ENCODE data around the gene MINDY1. TPM values are rescaled to one million over a fixed set of nuclear protein-coding genes. Genes with fewer than 3 reads are reported as not detected.
A peak's percentile ranks its signal among the peaks of the same experiment; 100 is the strongest.

MINDY1 gene
- total RNA-seq: 10 to 100 TPM; 40.4 to 43.1 TPM

- peaks cover 10% of the 10 kb centered on the region for H3K4me1 ChIP-seq
- intact Hi-C loops (cut with DNase I): loop anchor here (5.0 kb wide), 1 partner anchor 51 kb away; the partner anchor contains the start of gene CDC42SE1
Observed at GRCh38 chr1:151006327-151007052, at the start of gene MINDY1. Gene MINDY1 (minus strand): TSS chr1:151006902. CDS start chr1:151002617, 4,285 bp downstream.

GRCh38 chr1:151056149-151056548 lies 49.4 kb upstream of the MINDY1 start:
- Histone ChIP-seq H3K27me3 (no peaks in the 10 kb centered on the region), H3K36me3 (peaks cover 34% of the 10 kb centered on the region), H3K4me1 (peaks cover 7% of the 10 kb centered on the region), H3K4me3 (peak overlapping the region; percentile 1), H3K9ac (ENCODE audit: low read depth in 2 of 2, low read length in 2 of 2) (peak overlapping the region; percentile 5 to 58), H3K27ac (peak overlapping the region; percentile 91), H3K9me3 (no peaks in the 10 kb centered on the region)
- TF ChIP-seq CTCF (IDR thresholded peaks at IDR 0.05): no peak
- intact Hi-C loops (cut with DNase I): loop anchor here (5.0 kb wide), 1 partner anchor 49 kb away; the partner anchor contains the start of genes MINDY1 and PRUNE1
- peak; percentile 32 for DNase-seq

More at GRCh38 chr1:151006327-151007052, at the start of gene MINDY1:
- Histone ChIP-seq H3K27ac (peak within 1 kb of the TSS; percentile 91), H3K9ac (ENCODE audit: low read depth in 2 of 2, low read length in 2 of 2) (peak within 1 kb of the TSS; percentile 82 to 92), H3K9me3 (no peaks in the 10 kb centered on the region), H3K27me3 (no peaks in the 10 kb centered on the region), H3K36me3 (no peaks in the 10 kb centered on the region), H3K4me3 (peak within 1 kb of the TSS; percentile 56)
- peak; percentile 89 for DNase-seq
- peak; percentile 34 for TF ChIP-seq CTCF (IDR thresholded peaks at IDR 0.05)

GRCh38 chr1:151055581-151055980 lies 48.9 kb upstream of the MINDY1 start:
- Histone ChIP-seq H3K27me3 (no peaks in the 10 kb centered on the region), H3K27ac (peak overlapping the region; percentile 91), H3K9me3 (no peaks in the 10 kb centered on the region), H3K36me3 (peaks cover 34% of the 10 kb centered on the region), H3K4me1 (peaks cover 7% of the 10 kb centered on the region), H3K9ac (ENCODE audit: low read depth in 2 of 2, low read length in 2 of 2) (peak overlapping the region; percentile 41 to 58), H3K4me3 (no peak overlapping the region)
- intact Hi-C loops (cut with DNase I): loop anchor here (5.0 kb wide), 1 partner anchor 48 kb away; the partner anchor contains the start of genes MINDY1 and PRUNE1
- no peak for TF ChIP-seq CTCF (IDR thresholded peaks at IDR 0.05)
- no peak for DNase-seq

- no peak for TF ChIP-seq CTCF (IDR thresholded peaks at IDR 0.05)
- intact Hi-C loops (cut with DNase I): loop anchor here (5.0 kb wide), 1 partner anchor 48 kb away; the partner anchor contains the start of genes MINDY1 and PRUNE1
- DNase-seq: no peak
- H3K36me3 ChIP-seq: peaks cover 34% of the 10 kb centered on the region
- peak overlapping the region; percentile 91 for H3K27ac ChIP-seq
- no peaks in the 10 kb centered on the region for H3K9me3 ChIP-seq
- peaks cover 7% of the 10 kb centered on the region for H3K4me1 ChIP-seq
- no peak overlapping the region for H3K4me3 ChIP-seq
- H3K27me3 ChIP-seq: no peaks in the 10 kb centered on the region
- H3K9ac ChIP-seq (ENCODE audit: low read depth in 2 of 2, low read length in 2 of 2): peak overlapping the region; percentile 41 to 58
Observed at GRCh38 chr1:151054971-151055547, 48.4 kb upstream of the MINDY1 start.

- intact Hi-C loops (cut with DNase I): no loop called here
- no peak for DNase-seq
- no peak overlapping the region for H3K4me3 ChIP-seq
- peaks cover 7% of the 10 kb centered on the region for H3K4me1 ChIP-seq
- H3K27ac ChIP-seq: no peak overlapping the region
- no peaks in the 10 kb centered on the region for H3K27me3 ChIP-seq
- H3K36me3 ChIP-seq: peaks cover 34% of the 10 kb centered on the region
- no peak for TF ChIP-seq CTCF (IDR thresholded peaks at IDR 0.05)
- no peaks in the 10 kb centered on the region for H3K9me3 ChIP-seq
- no peak overlapping the region for H3K9ac ChIP-seq (ENCODE audit: low read depth in 2 of 2, low read length in 2 of 2)
Observed at GRCh38 chr1:151051356-151052009, 44.8 kb upstream of the MINDY1 start.
